Superior temporal gyrus (tissue), 1 donor: ENCODE results near the gene TENT4A.
"Not testable (repeated sequence)": the region's sequence is repeated elsewhere in the genome, so short reads cannot be mapped to it uniquely, and the experiment has no call there.

Experiments
- DNase-seq: peaks from one replicate; pipeline ENCODE4 v3.0.0-alpha.2; 2016; ENCODE audit errors: extremely low spot score

The TENT4A gene

GRCh38 chr5:6713274-6714225 lies at the start of gene TENT4A:
Gene TENT4A (plus strand): TSS chr5:6713432. CDS start chr5:6713984, 552 bp downstream.
- no peak for DNase-seq

- DNase-seq = no peak
Observed at GRCh38 chr5:6666762-6667161, 46.5 kb upstream of the TENT4A start.

DNA sequence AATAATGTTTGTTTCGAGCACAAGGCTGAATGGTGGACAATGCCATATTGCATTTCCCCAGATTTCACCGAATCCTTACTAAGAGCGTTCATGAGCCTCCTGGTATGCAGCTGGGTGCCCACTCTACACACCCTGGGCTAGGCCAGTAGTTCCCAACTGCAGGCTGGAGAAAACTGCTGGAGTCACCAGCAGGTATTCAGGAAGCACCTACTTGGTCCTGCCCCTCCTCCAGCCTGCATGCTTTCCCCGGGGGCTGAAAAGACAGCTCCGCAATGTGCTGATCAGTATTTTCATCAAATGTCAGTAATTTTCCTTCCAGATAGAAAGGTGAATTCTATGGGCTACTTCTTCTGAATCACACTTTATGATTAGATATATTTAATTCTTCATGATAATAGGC lies 45.6 kb upstream of the TENT4A start:
- DNase-seq = no peak

DNA sequence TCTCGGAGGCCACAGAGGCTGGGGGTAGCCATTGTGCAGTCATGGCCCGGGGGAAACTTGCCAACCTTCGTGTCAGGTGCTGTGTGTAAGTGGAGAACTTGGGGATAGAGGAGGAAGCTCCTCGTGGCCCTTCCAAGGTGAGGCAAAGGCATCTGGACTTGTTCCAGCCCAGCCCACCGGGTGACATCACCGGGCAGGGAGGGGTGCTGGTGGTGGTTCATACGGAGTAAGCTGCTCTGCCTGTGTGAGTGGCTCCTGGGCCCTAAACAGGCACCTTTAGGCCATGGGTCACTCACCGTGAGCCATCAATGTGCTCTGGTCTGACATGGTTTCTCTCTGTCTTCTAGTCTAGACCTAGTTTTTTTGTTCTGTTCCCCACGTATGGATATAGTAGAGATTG lies 44.5 kb upstream of the TENT4A start:
- DNase-seq = not testable (repeated sequence)

DNA sequence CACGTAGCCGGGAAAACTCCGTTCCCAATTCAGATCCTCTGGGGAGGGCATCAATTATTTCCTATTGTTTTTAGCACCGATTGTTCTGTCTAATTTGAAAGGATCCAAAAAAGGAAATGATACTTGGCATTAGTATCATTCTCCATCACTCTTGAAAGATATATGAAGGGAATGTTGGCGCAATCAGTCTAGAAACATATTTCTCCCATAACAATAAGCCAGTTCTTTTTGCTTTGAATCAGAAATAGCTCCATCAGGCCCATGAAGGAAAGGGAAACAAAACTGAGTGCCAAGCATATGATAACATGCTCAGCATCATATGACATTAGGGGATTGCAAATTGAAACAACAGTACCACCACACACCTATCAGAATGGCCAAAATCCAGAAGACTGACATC lies 40.2 kb upstream of the TENT4A start:
- no peak for DNase-seq

DNA sequence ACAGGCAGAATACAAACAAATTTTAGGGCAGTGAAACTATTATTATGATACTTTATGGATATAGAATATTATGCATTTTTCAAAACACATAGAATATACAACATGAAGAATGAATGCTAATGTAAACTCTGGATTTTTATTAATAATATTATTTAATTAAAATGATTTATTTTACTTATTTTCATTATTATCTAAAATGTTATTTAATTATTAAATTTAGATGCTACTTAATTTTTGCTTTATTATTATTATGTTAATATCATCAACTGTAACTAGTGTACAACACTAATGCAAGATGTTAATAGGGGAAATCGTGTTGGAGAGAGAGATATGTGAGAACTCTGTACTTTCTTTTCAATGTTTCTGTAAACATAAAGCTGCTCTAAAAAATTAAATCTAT lies 39.3 kb upstream of the TENT4A start:
- no peak for DNase-seq

GRCh38 chr5:6674421-6674820 lies 38.8 kb upstream of the TENT4A start:
- DNase-seq = no peak

DNA sequence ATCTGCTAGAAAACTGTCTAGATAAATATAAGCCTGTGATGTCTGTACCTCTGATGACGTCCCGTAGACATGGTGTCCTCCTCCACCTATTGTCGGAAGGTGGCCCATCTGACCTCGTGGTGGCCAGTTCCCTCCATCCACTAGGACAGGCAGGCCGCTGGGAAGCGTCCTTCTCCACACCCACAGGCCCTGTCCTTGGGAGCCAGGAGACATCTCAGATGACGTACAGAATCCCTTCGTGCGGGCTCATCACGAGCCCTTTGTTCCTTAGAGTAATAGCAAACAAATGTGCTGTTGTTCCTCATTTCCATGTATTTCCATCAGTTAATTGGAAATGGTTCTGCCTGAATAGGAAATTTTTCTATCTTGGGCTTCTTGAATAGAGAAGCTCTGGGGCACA lies 38.3 kb upstream of the TENT4A start:
- no peak for DNase-seq

- DNase-seq = no peak
Observed at GRCh38 chr5:6675784-6676491, 37.3 kb upstream of the TENT4A start.

- no peak for DNase-seq
Observed at GRCh38 chr5:6676702-6677101, 36.5 kb upstream of the TENT4A start.

GRCh38 chr5:6678385-6678784 lies 34.8 kb upstream of the TENT4A start:
- no peak for DNase-seq

DNA sequence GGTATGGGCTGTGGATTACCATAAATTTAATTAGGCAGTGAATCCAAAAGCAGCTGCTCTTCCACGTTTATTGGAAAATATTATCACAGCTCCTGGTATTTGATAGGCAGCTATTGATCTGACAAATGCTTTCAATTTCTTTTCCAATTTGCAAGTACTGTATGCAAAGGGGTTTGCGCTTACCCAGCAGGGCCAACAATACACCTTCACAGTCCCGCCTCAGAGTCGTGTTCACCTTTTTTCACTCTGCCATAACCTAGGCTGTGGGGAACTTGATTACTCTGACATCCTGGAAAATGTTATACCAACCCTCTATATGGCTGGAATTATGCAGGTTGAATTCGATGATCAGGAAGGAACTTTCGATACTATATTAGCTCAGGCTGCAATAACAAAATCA lies 32.3 kb upstream of the TENT4A start:
- DNase-seq = no peak

DNA sequence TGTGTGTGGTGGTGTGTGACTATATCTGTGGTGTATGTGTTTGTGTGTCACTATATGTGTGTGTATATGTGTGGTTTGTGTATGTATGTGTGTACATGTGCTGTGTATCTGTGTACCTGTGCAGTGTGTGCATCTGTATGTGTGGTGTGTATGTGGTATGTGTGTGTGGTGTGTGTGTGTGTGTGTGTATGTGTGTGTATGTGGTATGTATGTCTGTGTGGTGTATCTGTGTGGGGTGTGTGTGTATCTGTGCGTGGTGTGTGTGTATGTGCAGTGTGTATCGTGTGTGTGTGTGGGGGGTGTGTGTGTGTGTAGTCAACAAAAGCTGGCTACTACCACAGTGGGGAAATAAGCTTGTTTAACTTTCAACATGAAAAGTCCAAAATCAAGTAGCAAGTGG lies 31.6 kb upstream of the TENT4A start:
- no peak for DNase-seq

DNA sequence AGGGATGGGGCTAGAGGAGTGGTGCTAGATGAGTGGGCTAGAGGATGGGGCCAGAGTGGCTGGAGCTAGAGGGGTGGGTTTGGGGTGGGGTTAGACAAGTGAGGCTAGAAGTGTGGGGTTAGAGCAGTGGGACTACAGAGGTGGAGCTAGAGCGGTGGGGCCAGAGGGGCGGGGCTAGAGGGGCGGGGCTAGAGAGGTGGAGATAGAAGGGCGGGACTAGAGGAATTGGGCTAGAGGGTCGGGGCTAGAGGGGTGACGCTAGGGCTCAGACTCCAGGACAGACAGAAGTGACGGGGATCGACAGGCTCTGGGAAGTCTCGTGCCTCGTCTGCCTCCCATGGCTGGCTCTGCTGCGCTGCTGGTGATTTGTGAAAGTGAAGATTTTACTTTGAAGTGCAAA lies 31.0 kb upstream of the TENT4A start:
- DNase-seq = no peak

DNA sequence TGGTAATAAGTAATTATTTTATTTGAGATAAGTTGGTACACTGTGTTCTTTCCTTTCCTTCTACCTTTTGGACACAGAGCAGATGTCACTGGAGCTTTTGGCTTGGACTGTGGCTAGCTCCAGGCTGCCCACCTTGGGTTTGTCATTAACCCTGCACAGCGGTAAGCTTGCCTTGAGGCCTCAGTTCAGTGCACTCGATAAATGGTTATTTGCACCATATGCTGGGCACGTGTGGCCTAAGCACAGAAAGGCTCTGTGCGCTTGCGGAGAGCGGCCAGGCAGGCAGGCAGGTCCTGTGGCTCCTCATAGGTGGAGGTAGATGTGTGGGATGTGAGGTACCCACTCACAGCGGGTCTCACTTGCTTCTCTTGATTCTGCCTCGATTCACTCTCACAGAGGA lies 30.0 kb upstream of the TENT4A start:
- no peak for DNase-seq

DNA sequence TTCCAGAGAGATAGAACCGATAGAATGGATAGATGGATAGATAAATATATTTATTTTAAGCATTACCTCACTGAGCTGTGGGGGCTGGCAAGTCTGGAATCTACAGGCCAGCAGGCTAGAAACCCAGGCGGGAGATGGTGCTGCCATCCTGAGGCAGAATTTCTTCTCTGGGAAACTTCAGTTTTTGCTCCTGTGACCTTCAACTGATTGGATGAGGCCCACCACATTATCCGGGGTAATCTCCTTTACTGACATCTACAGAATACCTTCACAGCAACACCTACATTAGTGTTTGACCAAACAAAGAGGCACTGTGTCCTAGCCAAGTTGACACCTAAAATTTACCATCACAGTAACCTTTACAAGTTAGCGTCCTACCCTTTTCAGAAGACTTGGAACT lies 29.2 kb upstream of the TENT4A start:
- DNase-seq = no peak

DNA sequence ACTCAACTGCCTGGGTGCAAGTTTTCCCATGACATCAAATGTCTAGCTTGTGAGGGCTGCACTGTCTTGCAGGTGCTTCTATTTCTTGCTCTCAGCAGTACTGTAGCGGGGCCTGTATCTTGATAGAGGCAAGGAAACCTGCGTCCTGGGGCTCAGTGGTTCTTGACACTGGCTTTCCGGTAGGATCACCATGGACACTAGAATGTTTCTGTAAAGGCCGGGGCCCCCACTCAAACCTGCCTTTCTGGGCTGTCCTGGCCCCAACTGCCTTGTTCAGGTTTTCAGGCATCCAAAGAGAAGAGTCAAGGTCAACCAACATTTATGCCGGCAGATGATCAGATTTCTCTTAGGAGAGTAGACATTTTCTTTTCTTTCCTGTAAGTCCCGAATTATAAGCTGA lies 26.7 kb upstream of the TENT4A start:
- no peak for DNase-seq

- no peak for DNase-seq
Observed at GRCh38 chr5:6686915-6687409, 26.3 kb upstream of the TENT4A start.

- no peak for DNase-seq
Observed at GRCh38 chr5:6687505-6687904, 25.7 kb upstream of the TENT4A start.

DNA sequence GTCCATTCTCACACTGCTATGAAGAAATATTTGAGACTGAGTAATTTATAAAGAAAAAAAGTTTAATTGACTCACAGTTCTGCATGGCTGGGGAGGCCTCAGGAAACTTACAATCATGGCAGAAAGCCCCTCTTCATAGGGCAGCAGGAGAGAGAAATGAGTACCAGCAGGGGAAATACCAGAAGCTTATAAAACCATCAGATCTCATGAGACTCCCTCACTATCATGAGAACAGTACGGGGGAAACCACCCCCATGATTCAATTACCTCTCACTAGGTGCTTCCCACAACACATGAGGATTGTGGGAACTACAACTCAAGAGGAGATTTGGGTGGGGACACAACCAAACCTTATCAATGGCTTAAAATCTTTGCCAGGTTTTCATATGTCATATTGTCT lies 20.3 kb upstream of the TENT4A start:
- no peak for DNase-seq

DNA sequence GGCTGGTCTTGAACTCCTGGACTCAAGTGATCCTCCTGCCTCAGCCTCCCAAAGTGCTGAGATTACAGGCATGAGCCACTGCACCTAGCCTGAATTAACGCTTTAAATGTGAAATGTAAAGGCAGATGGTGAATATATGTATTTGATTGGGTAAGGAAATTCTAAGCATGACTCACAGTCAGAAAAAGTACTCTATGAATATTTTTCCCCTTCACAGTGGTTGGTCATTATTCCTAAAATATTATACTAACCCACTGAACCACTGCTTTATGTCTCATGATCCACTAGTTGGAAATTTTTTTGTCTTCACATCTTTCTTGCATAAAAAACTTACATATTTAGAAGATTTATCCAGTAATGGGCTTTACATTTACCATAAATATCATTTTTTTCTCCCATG lies 14.5 kb upstream of the TENT4A start:
- no peak for DNase-seq

DNA sequence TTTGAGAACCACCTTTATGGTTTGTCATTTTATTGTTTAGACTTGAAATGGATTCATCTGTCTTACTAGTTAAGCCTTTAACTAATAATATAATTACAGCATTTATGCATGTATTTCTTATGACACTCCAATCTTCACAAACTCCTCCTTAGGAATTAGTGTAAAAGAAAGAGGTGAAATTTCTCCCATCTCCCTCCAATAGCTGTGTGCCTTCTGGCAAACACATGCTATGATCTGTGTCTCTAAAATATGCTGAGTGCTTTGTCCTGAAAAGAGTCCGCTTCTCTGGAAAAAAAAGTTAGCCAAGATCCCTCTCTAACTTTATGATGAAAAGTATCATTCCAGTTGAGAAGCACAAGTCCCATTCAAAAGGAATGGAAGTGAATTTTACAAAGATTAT lies 13.9 kb upstream of the TENT4A start:
- DNase-seq = no peak
